DMS 273 treated with DMSO at 0.1 percent for 48 hours (cell line): Measurements from ENCODE around the gene ISM1.

Experiments used
- DNase-seq: peaks from one replicate; lab custom pipeline; 2025; lab: John Stamatoyannopoulos, UW

The ISM1 gene

DNA sequence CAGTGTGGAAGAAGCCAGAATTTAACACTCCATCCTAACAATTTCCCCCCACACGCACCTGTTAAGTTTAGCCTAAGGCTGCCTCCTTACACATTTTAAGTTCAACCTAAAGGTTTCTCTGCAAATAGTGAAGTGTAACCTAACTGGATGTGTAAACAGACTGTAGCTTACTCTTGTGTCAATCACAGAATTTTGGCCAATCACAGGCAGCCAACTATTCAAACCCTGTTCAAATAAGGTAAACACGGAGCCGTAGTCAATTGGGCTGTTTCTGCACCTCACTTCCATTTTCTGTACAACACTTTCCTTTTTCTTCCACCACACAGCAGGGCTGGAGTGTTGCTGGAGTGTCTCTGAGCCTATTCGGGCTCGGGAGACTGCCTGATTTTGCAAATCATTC, 92.1 kb downstream of the ISM1 start:
- no peak for DNase-seq

DNA sequence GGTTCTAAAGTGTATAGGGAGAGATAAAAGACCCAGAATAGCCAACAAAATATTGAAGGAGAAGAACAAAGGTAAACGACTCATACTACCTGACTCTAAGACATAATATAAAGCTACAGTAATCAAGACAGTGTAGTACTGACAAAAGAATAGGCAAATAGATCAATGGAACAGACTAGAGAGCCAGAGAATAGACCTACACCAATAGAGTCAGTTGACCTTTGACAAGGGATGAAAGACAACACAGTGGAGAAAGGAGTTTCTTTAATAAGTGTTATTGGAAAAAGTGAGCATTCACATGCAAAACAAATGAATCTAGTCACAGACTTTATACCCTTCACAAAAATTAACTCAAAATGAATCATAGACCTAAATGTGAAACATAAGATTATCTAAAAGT, 96.4 kb downstream of the ISM1 start:
- DNase-seq = no peak

DNA sequence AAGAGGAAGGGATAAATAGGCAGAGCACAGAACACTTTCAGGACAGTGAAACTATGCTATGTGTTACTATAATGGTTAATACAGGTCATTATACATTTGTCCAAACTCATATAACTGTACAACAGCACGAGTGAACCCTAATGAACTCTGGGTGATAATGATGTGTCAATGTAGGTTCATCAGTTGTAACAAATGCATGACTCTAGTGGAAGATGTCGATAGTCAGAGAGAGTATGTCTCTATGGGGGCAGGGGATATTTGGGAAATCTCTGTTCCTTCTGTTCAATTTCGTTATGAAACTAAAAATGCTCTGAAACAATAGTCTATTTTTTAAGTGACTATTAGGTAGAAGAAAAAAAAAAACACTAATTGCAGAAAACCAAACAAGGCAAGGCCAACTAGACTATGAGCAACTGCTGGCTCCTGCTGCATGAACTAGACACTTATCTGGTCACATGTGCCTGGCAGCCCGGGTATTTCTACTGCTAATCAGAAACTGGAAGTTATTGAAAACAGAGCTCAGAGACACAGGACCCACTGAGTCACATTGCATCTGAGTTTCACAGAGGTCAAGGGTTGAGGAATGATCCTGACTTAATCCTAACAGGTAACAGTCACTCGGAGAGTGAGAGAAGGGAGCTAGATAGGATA, 97.9 kb downstream of the ISM1 start:
- no peak for DNase-seq

DNA sequence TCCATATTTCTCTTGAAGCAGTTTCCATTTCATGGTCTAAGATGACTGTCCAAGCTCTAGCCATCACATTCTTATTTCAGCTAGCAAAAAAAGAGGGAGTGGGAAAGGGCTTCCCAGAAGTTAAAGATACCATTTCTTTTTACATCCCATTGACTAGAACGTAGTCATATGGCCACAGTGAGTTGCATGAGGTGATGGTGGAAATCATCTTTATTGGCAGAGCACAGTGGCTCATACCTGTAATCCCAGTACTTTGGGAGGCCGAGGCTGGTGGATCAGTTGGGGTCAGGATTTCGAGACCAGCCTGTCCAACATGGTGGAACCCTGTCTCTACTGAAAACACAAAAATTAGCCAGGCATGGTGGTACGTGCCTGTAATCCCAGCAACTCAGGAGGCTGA, 99.6 kb downstream of the ISM1 start:
- DNase-seq = no peak

DNA sequence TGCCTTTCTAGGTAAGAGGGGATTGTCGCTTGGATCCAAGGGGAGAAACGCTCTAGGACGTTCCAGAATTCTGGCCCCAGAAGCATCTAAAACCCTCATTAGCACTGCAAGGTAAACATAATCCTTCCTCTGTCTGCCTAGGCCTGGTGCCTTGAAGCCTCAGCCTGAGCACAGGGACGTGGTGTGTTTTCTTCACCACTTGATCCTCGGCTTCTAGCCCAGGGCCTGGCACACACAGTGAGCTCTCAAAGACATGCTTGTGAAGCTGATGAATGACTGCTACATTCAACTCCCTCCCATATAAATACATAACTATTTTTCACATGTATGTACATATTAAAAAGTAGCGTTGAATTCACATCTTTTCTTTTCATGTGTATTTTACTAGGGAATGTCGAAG, 100.3 kb downstream of the ISM1 start:
- no peak for DNase-seq

DNA sequence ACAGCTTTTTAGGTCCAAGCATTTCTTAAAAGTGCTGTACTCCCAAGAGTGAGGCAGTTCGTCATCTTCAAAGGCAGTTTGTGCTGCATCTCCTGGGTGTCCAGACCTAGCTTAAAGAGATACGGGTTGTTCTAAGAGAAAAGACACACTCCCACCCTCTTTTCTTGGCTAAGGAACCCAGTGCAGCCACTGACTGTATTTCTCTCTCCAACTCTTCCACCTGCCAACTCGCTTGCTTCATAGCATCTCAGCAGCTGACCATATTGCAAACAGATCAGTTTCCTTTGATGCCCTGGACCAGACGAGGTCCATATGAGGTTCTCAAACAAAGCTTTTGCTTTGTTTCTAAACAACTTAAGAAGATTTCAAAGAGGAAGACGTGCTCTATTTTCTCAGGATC, 101.1 kb downstream of the ISM1 start:
- no peak for DNase-seq

DNA sequence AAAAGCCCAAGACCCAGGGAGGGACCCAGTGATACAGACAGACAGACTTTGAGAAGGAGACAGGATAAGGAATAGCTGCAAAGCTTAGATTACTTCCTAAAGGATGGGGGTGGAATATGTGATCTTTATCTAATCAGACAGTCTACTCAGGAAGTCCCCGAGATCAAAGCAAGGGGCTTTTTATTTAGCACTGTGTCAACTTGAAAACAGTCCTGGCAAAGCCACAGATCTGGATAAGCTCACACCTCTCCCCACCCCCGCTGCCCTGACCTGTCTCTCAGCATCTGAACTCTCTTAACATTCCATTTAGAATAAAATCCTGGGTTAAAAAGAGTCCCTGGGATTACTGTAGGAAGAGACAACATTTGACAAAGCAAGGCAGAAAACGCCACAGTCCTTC, 101.5 kb downstream of the ISM1 start:
- DNase-seq = no peak

DNA sequence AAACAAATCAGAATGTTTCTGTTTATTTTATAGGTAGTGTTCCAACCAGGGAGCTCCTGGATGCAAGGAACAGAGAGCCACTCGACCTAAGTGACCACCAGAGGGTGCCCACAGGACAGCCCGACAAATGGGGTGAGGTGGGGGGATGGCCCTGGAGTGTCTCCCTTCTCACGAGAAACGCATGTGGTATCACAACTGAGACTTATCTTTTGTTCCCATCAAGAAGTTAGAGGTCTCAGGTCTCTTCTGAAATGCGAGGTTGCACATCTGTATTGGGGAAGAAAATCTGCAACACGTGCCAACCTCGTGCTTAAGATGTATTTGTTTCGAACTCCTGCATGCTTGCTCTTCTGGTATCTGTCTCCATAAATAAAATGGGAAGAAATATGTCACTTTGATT, 104.0 kb downstream of the ISM1 start:
- peak; percentile 7 for DNase-seq

DNA sequence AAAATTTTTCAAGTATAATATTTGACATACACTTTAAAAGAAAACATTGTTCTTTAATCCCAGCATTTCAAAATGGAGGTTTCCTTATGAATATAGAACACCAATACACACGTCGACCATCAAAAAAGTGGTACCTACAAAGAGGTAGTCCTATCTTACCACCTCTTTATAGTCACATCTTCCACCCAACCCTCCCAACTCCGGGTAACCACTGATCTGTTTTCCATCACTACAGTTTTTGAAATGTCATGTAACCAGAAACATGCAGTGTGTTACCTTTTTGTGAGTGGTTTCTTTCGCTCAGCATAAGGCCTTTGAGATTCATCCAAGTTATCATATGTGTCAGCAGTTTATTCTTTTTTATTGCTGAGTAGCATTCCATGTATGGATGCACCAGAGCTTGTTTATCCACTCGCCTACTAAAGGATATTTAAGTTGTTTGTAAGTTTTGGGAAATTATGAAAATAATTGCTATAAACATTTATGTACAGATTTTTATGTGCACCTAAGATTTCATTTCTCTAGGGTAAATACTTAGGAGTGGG, 104.8 kb downstream of the ISM1 start:
- no peak for DNase-seq

DNA sequence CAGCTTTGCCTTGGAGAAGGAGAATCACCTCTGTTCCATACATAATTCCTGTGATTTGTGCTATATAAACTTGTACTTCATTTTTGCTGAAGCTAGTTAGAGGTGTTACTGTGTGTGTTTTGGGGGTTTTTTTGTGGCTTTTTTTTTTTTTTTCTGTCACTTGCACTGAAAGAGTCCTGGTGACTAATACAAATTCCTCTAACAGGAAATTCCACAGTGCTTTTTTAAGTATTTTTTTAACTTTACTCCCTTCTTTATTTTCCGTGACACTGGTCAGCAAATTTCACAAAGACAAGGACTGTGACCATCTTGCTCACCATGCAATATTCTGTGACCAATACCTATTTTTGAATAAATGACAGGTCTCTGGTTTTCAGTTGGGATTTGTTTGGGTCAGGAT, 110.5 kb downstream of the ISM1 start:
- no peak for DNase-seq

DNA sequence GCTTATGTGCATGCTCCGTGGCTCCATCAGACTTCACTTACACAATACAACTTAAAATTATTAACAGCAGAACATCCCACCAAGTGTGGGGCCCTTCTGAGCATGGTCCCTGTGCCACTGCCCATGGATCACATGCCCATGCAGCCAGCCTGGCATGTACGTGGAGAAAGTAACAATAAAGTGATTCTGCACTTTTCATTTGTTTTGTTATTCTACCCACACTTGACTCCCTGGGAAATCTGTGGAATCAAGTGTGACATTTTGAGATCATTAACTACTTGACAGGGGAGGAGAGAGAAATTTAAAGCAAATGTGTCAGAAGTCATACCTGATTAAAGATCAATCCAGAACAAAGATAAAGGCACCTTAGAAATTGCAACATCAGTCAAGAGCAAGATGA, 112.0 kb downstream of the ISM1 start:
- no peak for DNase-seq

DNA sequence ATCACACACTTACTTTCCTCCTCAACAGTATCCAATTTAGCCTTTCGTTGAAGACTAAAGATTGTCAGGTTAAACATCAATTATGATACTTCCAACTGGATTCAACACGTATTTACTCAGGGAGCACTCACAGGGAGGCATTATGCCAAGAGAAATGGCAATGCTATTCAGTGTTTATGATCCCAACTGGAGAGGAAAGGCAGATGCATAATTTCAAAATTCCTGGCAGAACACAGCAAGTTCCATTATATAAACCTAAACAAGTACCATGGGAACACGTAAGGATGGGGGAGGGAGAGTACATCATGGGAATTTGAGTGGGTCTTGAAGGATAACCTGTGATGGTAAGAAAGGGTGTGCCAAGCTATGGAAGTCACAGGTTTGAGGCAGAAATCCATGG, 112.7 kb downstream of the ISM1 start:
- no peak for DNase-seq

DNA sequence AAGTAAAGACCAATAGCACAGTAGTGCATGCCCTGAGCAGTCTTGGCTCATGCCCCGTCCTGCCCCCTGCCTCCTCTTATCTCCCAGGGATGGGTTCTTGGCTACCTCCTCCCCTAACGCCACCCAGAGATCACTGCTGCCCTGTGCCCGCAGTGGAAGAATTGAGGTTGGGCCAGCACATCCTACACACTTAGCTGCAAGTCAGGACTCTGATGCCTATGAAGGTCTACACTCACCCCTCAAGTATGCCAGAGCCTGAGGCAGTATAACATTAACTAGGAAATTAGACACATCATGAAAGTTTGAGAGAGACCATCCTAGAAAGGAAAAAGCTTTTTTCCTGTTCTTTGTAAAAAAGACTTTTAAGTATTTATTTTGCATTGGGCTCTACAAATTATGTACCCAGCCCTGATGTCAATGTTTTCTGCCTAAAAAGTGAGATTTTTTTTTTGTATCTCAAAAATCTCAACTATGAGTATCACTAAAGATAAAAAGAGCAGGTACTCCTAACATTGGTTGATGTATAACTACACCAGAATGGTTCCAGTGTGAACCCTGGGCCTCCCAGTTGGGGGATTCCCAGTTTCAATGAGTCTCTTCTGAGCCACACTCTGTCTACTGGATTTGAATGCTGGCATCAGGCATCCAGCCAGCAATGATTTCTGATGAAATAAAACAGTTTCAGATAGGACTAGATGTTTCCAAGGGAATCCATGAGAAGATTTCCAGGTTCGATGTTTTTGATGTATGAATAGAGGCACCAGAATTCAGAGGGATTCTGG, 115.4 kb downstream of the ISM1 start:
- DNase-seq = no peak

DNA sequence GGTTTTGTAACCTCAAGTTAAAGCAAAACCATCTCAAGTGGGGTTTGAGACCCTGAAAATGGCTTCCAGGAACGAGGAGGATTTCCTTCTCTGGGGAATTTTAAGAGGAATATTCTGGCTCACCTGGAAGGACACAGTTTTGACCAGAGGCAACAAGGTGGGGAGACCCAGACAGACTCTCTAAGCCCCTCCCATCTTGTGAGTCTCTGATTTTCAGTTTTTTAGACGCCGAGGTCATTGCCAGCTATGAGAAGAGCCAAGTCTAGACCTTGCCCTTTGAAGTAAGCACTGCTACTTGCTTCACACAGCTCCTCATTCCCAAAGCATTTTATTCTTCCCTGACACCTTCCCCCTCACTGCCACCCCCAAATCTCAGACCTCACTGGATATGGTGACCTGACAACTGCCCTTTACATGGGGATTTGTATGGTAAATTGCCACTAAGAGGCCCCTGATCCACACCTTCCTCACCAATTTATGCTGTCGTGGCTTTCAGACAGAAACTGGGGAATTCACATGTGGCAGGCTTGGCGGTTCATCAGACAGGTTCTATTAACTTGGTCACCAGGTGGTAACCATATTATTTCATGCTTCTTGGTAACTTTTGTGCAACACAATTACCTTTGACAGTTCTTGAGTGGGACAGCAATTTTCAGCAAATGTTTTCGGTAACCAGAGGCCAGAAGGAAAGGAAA, 116.2 kb downstream of the ISM1 start:
- no peak for DNase-seq

DNA sequence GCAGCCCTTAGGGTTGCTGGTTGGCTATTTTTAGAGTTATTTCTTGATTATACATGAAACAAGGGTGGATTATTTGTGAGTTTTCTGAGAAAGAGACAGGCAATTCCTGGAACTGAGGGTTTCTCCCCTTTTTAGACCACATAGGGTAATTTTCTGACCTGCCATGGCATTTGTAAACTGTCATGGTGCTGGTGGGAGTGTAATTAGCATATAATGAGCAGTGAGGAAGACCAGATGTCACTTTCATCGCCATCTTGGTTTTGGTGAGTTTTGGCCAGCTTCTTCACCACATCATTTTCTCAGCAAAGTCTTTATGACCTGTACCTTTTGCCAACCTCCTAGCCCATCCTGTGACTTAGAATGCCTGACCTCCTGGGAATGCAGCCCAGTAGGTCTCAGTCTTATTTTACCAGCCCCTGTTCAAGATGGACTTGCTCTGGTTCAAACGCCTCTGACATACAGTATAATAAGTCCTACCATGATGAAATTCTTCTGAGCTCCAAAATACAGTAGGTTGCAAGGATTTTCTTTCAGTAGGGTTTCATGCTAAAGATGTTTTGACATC, 117.1 kb downstream of the ISM1 start:
- DNase-seq = no peak

DNA sequence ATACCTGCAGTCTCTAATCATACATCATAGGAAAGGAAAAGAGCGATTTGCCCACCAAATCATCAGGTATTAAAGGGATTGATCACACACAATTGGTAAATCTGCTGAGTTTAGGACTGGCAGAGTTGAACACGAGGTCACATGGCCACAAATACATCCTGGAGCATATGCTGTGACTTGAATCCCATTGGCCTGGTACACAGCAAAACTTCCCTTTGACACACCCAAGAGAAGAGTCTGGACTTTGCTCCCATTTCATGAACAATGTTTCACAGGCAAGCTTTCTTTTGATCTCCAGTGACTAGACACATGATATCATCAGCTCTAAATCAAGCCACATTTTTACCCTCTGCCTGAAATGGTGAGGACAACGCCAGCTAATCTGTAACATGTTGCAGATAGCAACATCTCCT, 117.9 kb downstream of the ISM1 start:
- DNase-seq = no peak

DNA sequence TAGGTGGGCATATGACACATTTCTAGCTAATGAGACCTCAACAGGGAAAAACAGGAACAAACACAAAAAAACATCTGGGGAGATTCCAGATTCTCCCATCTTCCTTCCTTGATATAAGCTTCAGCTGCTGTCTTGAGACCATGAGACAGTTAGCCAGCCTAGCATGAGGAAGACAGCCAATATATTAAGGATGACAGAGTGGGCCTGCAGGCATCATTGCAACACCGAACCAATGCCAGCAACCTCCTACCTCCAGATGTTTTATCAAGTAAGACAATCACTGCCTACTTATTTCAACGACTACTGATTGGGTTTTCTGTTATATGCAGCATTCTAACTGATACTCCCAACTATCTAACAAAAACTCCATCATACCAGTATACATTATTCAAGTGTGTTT, 119.0 kb downstream of the ISM1 start:
- DNase-seq = no peak

DNA sequence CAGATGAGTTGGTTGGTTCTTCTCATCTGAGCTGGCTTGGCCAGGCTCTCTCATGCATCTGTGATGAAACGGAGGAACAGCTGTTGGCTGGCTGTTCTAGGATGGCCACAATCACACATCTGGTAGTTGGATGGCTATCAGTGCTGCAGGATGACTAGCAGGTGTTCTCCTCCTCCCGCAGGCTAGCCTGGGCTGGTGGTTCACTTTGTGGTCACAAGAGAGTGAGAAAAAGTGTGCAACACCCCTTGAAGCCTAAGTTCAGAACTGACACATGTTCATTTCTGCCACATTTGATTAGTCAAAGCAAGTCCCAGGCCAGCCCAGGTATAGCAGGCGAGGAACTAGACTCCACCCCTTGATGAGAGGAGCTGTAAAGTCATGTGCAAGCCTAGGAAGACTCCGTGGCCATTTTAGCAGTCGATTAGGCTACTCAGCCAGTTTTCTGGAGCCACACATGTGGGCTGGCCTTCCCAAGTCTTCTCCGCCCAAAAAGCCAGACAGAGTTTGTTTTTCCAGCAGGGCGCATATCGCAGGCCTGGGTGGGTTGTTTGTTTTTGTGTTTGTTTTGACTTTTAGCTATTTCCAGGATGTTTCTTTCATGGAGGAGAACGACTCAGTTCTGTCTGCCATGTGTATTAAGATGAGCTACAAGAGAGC, 120.8 kb downstream of the ISM1 start:
- no peak for DNase-seq

DNA sequence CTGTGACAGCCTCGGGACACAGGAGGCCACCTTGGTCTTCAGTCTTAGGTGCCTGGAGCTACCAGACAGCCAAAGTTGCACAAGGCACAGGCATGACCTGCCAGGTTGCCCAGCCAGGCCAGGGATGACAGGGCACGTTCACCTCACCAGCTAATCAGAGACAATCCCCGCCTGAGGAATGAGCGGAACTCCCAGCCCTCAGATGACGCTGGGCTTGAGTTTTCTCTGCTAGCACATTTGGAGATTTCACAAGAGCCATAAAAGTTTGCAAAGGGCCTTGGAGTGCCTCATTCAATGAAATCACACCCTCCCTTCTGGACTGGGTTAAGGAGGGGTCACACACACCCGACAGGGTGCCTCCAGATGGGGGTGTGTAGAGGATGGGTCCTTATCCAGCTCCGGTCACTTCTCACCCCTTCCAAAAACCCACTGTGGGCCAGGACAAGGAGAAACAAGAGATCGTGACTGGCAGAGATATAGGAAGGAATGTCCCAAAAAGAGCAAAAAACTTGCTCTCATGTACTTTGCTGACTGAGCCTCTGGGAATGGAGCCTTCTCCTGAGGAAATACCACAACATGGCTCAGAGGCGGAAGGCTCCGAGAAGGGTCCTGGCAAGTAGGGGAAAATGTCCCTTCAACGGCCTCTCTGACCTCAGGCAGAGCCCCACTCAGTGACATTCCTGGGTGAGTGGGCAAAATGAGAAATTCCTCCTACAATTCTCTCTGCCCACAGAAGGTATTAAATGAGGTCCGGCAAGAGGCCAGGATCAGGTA, 121.6 kb downstream of the ISM1 start:
- DNase-seq = no peak

DNA sequence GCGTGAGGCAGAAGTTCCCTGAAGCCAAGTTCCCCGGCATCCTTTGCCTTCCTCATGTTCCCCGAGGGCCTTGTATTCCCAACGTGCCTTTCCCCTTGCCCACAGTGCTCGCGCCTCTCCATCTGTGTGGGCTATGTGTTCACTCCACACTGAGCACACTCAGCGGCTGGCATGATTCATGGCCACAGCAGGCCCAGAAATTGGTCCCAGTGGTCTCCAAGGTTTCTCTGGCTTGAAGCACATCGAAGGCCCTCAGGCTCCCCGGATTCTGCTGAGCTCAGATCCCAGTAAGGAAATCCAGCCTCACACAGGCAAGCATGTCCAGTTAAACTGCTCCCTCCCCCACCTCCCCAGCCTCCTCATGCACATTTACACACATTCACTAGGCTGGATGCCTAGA, 123.6 kb downstream of the ISM1 start:
- DNase-seq = no peak
